ENCODE results near the gene RNF225. TPM values are rescaled to one million over a fixed set of nuclear protein-coding genes. Genes with fewer than 3 reads are reported as not detected.
"Not testable (repeated sequence)": the region's sequence is repeated elsewhere in the genome, so short reads cannot be mapped to it uniquely, and the experiment has no call there.

The RNF225 gene
- polyA plus RNA-seq (ENCODE audit: insufficient read length in 4 of 4): not detected

GRCh38 chr19:58395220-58395978 lies at the start of gene RNF225:
RNF225 (plus strand) TSS chr19:58395656; CDS start chr19:58396090, 434 bp downstream.
- DNase-seq (ENCODE audit: low read depth in 4 of 4, low spot score in 3 of 4): no peak

GRCh38 chr19:58346961-58347929 lies 48.2 kb upstream of the RNF225 start:
- DNase-seq (ENCODE audit: low read depth in 4 of 4, low spot score in 3 of 4): no peak

- DNase-seq (ENCODE audit: low read depth in 4 of 4, low spot score in 3 of 4): not testable (repeated sequence)
Observed at GRCh38 chr19:58348080-58348479, 47.4 kb upstream of the RNF225 start.

- no peak for DNase-seq (ENCODE audit: low read depth in 4 of 4, low spot score in 3 of 4)
Observed at GRCh38 chr19:58349590-58349989, 45.9 kb upstream of the RNF225 start.

GRCh38 chr19:58350001-58350861 lies 45.2 kb upstream of the RNF225 start:
- no peak for DNase-seq (ENCODE audit: low read depth in 4 of 4, low spot score in 3 of 4)

GRCh38 chr19:58350871-58351557 lies 44.4 kb upstream of the RNF225 start:
- DNase-seq (ENCODE audit: low read depth in 4 of 4, low spot score in 3 of 4): no peak

GRCh38 chr19:58351558-58351878 lies 43.9 kb upstream of the RNF225 start:
- no peak for DNase-seq (ENCODE audit: low read depth in 4 of 4, low spot score in 3 of 4)

GRCh38 chr19:58351990-58352755 lies 43.3 kb upstream of the RNF225 start:
- no peak for DNase-seq (ENCODE audit: low read depth in 4 of 4, low spot score in 3 of 4)

- no peak for DNase-seq (ENCODE audit: low read depth in 4 of 4, low spot score in 3 of 4)
Observed at GRCh38 chr19:58352760-58353671, 42.4 kb upstream of the RNF225 start, which contains the start of gene A1BG. A1BG (minus strand) TSS chr19:58353492; CDS start chr19:58353437, 55 bp downstream.

GRCh38 chr19:58353717-58354477 lies 41.6 kb upstream of the RNF225 start:
- DNase-seq (ENCODE audit: low read depth in 4 of 4, low spot score in 3 of 4): no peak

- DNase-seq (ENCODE audit: low read depth in 4 of 4, low spot score in 3 of 4): no peak
Observed at GRCh38 chr19:58354478-58355030, 40.9 kb upstream of the RNF225 start.

GRCh38 chr19:58355215-58355796 lies 40.1 kb upstream of the RNF225 start:
- DNase-seq (ENCODE audit: low read depth in 4 of 4, low spot score in 3 of 4): no peak

GRCh38 chr19:58355908-58356765 lies 39.3 kb upstream of the RNF225 start:
- peak in 1 of 4 donors; percentile 47 for DNase-seq (ENCODE audit: low read depth in 4 of 4, low spot score in 3 of 4)

- no peak for DNase-seq (ENCODE audit: low read depth in 4 of 4, low spot score in 3 of 4)
Observed at GRCh38 chr19:58356766-58357480, 38.5 kb upstream of the RNF225 start.

GRCh38 chr19:58357481-58358145 lies 37.8 kb upstream of the RNF225 start:
- DNase-seq (ENCODE audit: low read depth in 4 of 4, low spot score in 3 of 4): no peak

Data from left renal pelvis (tissue), 4 donors.